ENCODE results near the gene PPCDC. TPM values are rescaled to one million over a fixed set of nuclear protein-coding genes. Genes with fewer than 3 reads are reported as not detected.

PPCDC gene
- polyA plus RNA-seq, 1 experiment: 5.5 TPM

DNA sequence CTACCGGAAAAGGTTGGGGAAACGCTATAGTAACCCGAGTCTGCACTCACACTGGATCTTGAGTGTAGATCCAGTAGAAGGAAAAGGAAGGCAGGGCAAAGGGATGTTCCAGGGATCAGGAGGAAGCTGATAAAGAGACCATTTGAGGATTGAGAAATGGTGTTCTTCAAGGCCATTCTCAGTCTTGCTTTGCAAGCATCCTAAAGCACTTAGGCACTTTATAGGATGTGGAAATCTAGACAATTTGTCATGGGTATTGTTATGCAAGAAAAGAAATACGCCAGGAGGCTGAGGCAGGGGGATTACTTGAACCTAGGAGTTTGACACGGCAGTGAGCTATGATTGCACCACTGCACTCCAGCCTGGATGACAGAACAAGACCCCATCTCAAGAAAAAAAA, 41.2 kb upstream of the PPCDC start:
- TF ChIP-seq, protein P1, sequence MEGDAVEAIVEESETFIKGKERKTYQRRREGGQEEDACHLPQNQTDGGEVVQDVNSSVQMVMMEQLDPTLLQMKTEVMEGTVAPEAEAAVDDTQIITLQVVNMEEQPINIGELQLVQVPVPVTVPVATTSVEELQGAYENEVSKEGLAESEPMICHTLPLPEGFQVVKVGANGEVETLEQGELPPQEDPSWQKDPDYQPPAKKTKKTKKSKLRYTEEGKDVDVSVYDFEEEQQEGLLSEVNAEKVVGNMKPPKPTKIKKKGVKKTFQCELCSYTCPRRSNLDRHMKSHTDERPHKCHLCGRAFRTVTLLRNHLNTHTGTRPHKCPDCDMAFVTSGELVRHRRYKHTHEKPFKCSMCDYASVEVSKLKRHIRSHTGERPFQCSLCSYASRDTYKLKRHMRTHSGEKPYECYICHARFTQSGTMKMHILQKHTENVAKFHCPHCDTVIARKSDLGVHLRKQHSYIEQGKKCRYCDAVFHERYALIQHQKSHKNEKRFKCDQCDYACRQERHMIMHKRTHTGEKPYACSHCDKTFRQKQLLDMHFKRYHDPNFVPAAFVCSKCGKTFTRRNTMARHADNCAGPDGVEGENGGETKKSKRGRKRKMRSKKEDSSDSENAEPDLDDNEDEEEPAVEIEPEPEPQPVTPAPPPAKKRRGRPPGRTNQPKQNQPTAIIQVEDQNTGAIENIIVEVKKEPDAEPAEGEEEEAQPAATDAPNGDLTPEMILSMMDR (IDR thresholded peaks at IDR 0.05; ENCODE audit: low read depth, low read length): no peak
- DNase-seq (ENCODE audit: low read depth, low spot score): no peak
- Histone ChIP-seq H3K27ac (ENCODE audit: low read depth, low read length) (no peak overlapping the region), H3K27me3 (ENCODE audit: control insufficient read depth, insufficient read depth, low read length) (peaks cover 13% of the 10 kb centered on the region), H3K4me3 (ENCODE audit: low read depth, low read length) (no peak overlapping the region), H3K9me3 (ENCODE audit: control insufficient read depth, insufficient read depth, low read length) (no peaks in the 10 kb centered on the region)
- ChIA-PET POLR2A (no interaction called here), CTCF (no interaction called here)

DNA sequence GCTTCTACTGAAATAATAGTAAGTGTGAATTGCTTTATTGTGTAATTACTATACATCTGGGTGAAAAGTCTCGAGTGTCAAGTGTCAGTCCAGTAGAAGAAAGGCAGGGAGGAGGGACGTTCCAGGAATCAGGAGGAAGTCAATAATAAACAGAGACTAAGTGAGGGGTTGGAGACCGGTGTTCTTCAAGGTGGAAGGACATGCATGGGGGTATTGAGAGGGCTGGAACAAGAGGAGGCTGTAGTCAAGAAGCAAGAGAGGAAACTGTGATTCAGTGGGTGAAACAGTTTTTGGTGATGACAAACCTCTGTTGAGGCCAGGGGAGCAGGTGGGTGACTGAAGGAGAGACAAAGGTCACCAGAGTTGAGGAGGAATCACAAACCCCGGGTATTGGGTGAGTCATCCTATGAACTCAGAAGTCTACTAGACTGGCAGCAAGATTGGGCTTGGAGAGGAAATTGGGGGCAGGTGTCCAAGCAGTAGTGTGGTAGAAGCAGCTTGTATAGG, 39.6 kb upstream of the PPCDC start:
- DNase-seq (ENCODE audit: low read depth, low spot score): no peak
- TF ChIP-seq, protein P1 (IDR thresholded peaks at IDR 0.05; ENCODE audit: low read depth, low read length): no peak
- Histone ChIP-seq H3K4me3 (ENCODE audit: low read depth, low read length) (no peak overlapping the region), H3K9me3 (ENCODE audit: control insufficient read depth, insufficient read depth, low read length) (no peaks in the 10 kb centered on the region), H3K27ac (ENCODE audit: low read depth, low read length) (no peak overlapping the region), H3K27me3 (ENCODE audit: control insufficient read depth, insufficient read depth, low read length) (peaks cover 16% of the 10 kb centered on the region)
- ChIA-PET POLR2A (no interaction called here), CTCF (no interaction called here)

DNA sequence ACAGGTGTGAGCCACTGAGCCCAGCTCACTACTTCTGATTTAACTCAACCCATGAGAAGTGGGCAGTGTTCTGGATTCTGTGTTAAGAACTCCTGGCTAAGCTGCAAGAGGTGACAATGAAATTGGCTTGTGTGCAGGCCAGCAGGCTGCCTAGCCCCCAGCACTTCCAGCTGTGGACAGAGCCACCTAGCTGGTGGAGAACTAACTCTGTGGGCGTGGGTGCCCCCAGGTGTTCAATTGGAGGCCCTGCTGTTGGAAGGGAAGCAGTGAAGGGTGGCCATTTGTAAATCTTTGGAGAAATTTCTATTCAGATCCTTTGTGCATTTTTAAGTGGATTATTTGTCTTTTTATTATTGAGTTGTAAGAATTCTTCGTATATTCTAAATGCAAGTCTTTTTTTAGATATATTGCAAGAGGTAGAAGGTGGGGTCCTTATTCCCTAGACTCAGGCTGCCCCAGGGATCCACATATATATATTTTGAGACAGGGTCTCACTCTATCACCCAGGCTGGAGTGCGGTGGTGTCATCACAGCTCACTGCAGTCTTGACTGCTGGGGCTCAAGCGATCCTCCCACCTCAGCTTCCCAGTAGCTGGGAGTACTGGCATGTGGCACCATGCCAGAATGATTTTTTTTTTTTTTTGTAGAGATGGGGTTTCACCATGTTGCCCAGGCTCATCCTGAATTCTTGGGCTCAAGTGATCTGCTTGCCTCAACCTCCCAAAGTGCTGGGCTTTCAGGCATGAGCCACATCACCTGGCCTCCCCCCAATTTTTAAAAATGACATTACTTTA, 35.2 kb upstream of the PPCDC start:
- peaks cover 7% of the 10 kb centered on the region for H3K27me3 ChIP-seq (ENCODE audit: control insufficient read depth, insufficient read depth, low read length)
- ChIA-PET POLR2A (no interaction called here), CTCF (no interaction called here)
- TF ChIP-seq, protein P1 (IDR thresholded peaks at IDR 0.05; ENCODE audit: low read depth, low read length): peak; percentile 23; the same call in 1 of the 2 replicates
- H3K27ac ChIP-seq (ENCODE audit: low read depth, low read length): no peak overlapping the region
- no peak for DNase-seq (ENCODE audit: low read depth, low spot score)
- no peaks in the 10 kb centered on the region for H3K9me3 ChIP-seq (ENCODE audit: control insufficient read depth, insufficient read depth, low read length)
- no peak overlapping the region for H3K4me3 ChIP-seq (ENCODE audit: low read depth, low read length)

DNA sequence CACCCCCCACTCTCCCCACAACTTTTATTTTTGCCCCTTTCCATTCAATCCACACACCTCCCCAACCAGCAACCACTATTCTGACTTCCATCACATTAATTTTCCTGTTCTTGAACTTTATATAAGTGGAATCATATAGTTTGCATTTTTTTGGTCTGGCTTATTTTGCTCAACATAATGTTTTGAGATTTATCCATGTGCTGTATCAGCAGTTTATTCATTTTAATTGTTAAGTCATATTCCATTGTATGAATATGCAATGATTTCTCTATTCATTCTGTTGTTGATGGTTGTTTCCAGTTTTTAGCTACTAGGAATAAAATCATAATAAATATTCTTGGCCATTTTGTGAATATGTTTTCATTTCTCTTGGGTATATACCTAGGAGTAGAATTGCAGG, 33.9 kb upstream of the PPCDC start:
- POLR2A ChIA-PET: no interaction called here
- no peaks in the 10 kb centered on the region for H3K9me3 ChIP-seq (ENCODE audit: control insufficient read depth, insufficient read depth, low read length)
- no peak for DNase-seq (ENCODE audit: low read depth, low spot score)
- CTCF ChIA-PET: no interaction called here
- no peak overlapping the region for H3K4me3 ChIP-seq (ENCODE audit: low read depth, low read length)
- TF ChIP-seq, protein P1 (IDR thresholded peaks at IDR 0.05; ENCODE audit: low read depth, low read length): no peak
- H3K27ac ChIP-seq (ENCODE audit: low read depth, low read length): no peak overlapping the region
- H3K27me3 ChIP-seq (ENCODE audit: control insufficient read depth, insufficient read depth, low read length): peaks cover 5% of the 10 kb centered on the region

DNA sequence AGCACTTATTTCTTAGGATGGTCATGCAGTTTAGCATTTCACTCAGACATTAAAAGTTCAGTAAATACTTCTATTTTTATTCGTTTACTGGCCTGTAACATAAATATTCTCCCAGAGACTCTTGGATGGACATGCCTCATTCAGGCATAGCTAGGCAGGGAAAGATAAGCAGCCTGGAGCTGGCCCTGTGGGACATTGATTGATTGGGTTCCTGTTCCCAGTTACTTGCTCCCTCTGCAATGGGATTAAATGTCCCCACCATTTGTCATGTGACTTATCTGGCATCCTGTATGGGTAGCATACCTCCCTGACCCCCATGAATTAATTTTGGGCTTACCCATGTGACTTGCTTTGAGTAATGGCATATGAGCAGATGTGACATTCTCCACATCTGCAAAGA, 30.8 kb upstream of the PPCDC start:
- TF ChIP-seq, protein P1 (IDR thresholded peaks at IDR 0.05; ENCODE audit: low read depth, low read length): no peak
- Histone ChIP-seq H3K27me3 (ENCODE audit: control insufficient read depth, insufficient read depth, low read length) (peaks cover 19% of the 10 kb centered on the region), H3K4me3 (ENCODE audit: low read depth, low read length) (no peak overlapping the region), H3K9me3 (ENCODE audit: control insufficient read depth, insufficient read depth, low read length) (peaks cover under 1% of the 10 kb centered on the region; the same call in 1 of the 2 replicates), H3K27ac (ENCODE audit: low read depth, low read length) (no peak overlapping the region)
- ChIA-PET POLR2A (no interaction called here), CTCF (no interaction called here)
- no peak for DNase-seq (ENCODE audit: low read depth, low spot score)

Data from AG04450 (cell line).